HEK293 (cell line): ENCODE data around the gene MTMR6.

Experiments
- ZFP37 ChIP-seq: fragments of 450-650 bp; formaldehyde crosslinking; IDR thresholded peaks from 2 replicates; pipeline ENCODE4 v1.5.1; 2016; ENCODE audit warnings: missing biosample characterization, missing genetic modification characterization
- ZNF521 ChIP-seq: fragments of 450-650 bp; formaldehyde crosslinking; IDR thresholded peaks from 2 replicates; pipeline ENCODE4 v1.5.1; 2017; ENCODE audit warnings: missing biosample characterization, mild to moderate bottlenecking, missing genetic modification characterization
- ZNF670 ChIP-seq: fragments of 450-650 bp; formaldehyde crosslinking; IDR thresholded peaks from 2 replicates; pipeline ENCODE4 v1.5.1; 2016; ENCODE audit warnings: missing biosample characterization, missing genetic modification characterization, low read depth
- TF ChIP-seq, protein P1 (sequence below): sonication (generic); formaldehyde crosslinking; IDR thresholded peaks from 2 replicates; pipeline ENCODE4 v1.8.1; 2022; ENCODE audit warnings: mild to moderate bottlenecking, moderate library complexity, missing genetic modification reagents
- TF ChIP-seq, protein P2 (sequence below): fragments of 450-650 bp; formaldehyde crosslinking; IDR thresholded peaks from 2 replicates; pipeline ENCODE4 v1.5.1; 2016; ENCODE audit warnings: missing biosample characterization, missing genetic modification characterization
- TF ChIP-seq, protein P3 (sequence below): fragments of 450-650 bp; formaldehyde crosslinking; IDR thresholded peaks from 2 replicates; pipeline ENCODE4 v1.5.1; 2016; ENCODE audit warnings: missing biosample characterization, missing genetic modification characterization

DNA sequence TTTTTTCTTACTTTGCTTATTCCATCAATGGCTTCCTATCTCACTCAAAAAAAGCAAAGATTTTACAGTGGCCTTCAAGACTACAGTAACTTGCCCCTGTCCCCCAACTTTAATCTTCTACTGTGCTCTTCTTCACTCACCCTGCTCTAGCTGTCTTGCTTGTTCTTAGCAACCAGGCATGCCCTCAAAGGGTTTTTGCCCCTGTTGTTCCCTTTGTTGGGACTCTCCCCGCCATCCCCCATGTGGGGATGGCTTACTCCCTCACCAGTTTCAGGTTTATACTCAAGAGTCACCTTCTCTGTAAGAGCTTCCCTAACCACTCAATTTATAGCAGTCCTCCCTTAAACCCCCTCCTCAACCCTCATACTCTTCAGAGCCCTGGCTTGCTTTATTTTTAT is 5.4 kb downstream of the MTMR6 start:
- TF ChIP-seq, protein P1, sequence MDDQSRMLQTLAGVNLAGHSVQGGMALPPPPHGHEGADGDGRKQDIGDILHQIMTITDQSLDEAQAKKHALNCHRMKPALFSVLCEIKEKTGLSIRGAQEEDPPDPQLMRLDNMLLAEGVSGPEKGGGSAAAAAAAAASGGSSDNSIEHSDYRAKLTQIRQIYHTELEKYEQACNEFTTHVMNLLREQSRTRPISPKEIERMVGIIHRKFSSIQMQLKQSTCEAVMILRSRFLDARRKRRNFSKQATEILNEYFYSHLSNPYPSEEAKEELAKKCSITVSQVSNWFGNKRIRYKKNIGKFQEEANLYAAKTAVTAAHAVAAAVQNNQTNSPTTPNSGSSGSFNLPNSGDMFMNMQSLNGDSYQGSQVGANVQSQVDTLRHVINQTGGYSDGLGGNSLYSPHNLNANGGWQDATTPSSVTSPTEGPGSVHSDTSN (CRISPR knock-in tag): no peak
- TF ChIP-seq, protein P2, sequence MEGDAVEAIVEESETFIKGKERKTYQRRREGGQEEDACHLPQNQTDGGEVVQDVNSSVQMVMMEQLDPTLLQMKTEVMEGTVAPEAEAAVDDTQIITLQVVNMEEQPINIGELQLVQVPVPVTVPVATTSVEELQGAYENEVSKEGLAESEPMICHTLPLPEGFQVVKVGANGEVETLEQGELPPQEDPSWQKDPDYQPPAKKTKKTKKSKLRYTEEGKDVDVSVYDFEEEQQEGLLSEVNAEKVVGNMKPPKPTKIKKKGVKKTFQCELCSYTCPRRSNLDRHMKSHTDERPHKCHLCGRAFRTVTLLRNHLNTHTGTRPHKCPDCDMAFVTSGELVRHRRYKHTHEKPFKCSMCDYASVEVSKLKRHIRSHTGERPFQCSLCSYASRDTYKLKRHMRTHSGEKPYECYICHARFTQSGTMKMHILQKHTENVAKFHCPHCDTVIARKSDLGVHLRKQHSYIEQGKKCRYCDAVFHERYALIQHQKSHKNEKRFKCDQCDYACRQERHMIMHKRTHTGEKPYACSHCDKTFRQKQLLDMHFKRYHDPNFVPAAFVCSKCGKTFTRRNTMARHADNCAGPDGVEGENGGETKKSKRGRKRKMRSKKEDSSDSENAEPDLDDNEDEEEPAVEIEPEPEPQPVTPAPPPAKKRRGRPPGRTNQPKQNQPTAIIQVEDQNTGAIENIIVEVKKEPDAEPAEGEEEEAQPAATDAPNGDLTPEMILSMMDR (tag by site-specific recombination): no peak
- no peak for TF ChIP-seq ZFP37 (tag by site-specific recombination)
- TF ChIP-seq ZNF521: no peak
- TF ChIP-seq, protein P3, sequence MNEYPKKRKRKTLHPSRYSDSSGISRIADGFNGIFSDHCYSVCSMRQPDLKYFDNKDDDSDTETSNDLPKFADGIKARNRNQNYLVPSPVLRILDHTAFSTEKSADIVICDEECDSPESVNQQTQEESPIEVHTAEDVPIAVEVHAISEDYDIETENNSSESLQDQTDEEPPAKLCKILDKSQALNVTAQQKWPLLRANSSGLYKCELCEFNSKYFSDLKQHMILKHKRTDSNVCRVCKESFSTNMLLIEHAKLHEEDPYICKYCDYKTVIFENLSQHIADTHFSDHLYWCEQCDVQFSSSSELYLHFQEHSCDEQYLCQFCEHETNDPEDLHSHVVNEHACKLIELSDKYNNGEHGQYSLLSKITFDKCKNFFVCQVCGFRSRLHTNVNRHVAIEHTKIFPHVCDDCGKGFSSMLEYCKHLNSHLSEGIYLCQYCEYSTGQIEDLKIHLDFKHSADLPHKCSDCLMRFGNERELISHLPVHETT (tag by site-specific recombination): no peak
- TF ChIP-seq ZNF670 (tag by site-specific recombination): no peak
